ENCODE results near the gene CTSA. TPM values are rescaled to one million over a fixed set of nuclear protein-coding genes. Genes with fewer than 3 reads are reported as not detected.

CTSA gene
- total and polyA plus RNA-seq, 2 of the 4 experiments (the other 2 are of a cell fraction): 19.0 to 312 TPM

DNA sequence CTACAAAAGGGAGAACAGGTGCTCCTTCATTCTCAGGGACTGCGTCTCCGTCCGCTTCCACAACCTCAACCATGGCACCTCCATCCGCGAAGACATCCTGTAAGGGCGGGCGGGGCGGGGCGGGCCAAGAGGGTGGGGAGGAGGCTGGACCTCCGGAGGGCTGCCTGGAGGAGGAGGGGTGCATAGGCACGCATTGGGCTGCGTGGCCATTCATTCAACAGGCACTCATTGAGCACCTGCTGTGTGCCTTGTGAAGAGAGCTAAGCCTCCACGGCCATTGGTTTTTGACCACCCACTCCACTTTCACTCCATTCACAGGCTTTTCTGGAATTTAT, 33.3 kb upstream of the CTSA start:
- CTCF ChIA-PET: no interaction called here
- dilution Hi-C loops (cut with HindIII; ENCODE audit: low sequenced_read_pairs, unreplicated experiment): no loop called here
- Histone ChIP-seq H2BK120ac (ENCODE audit: low read depth, low read length) (peak overlapping the region; percentile 30; the same call in 1 of the 2 replicates), H4K8ac (ENCODE audit: low read depth in 2 of 2, low read length in 2 of 2) (peak overlapping the region; percentile 82 to 95), H4K91ac (ENCODE audit: insufficient read depth, low read depth, low read length) (peak overlapping the region; percentile 78), H4K5ac (ENCODE audit: low read depth, low read length) (peak overlapping the region; percentile 91), H2AK9ac (replicated peaks; ENCODE audit: low read depth, low read length, poor library complexity) (peak overlapping the region; percentile 92), H2BK5ac (ENCODE audit: low read depth, low read length, poor library complexity, severe bottlenecking) (peak overlapping the region; percentile 72), H3K9me1 (ENCODE audit: insufficient read depth, low read length) (peaks cover 8% of the 10 kb centered on the region), H3K9me3 (ENCODE audit: control insufficient read depth, insufficient read depth, low read length) (no peaks in the 10 kb centered on the region), H3K27ac (ENCODE audit: insufficient read depth, low read length) (peak overlapping the region; percentile 64), H3K9ac (ENCODE audit: low read depth, low read length) (peak overlapping the region; percentile 65), H3K18ac (ENCODE audit: low read depth, low read length) (peak overlapping the region; percentile 6; the same call in 1 of the 2 replicates), H3K4ac (ENCODE audit: low read depth, low read length) (peak overlapping the region; percentile 81), H2AK5ac (ENCODE audit: low read depth, low read length) (peak overlapping the region; percentile 74), H2AFZ (replicated peaks; ENCODE audit: low read length, poor library complexity) (peak overlapping the region; percentile 97), H3K4me3 (ENCODE audit: insufficient read depth, low read depth, low read length) (peak overlapping the region; percentile 53), H2BK20ac (ENCODE audit: low read depth, low read length) (no peak overlapping the region), H3K56ac (ENCODE audit: extremely low read depth, insufficient read depth, low read length) (no peak overlapping the region), H2BK15ac (ENCODE audit: low read depth, low read length) (no peak overlapping the region), H3K23ac (ENCODE audit: low read depth, low read length) (no peak overlapping the region), H3K27me3 (ENCODE audit: control insufficient read depth, insufficient read depth, low read length) (no peaks in the 10 kb centered on the region), H3K36me3 (ENCODE audit: control insufficient read depth, insufficient read depth, low read length) (peaks cover 6% of the 10 kb centered on the region; the same call in 1 of the 2 replicates), H3K14ac (replicated peaks; ENCODE audit: low read depth, low read length) (peak overlapping the region; percentile 73), H4K20me1 (ENCODE audit: insufficient read depth, low read length) (no peaks in the 10 kb centered on the region), H3K79me1 (ENCODE audit: low read depth in 1 of 2, low read length in 2 of 2) (peaks cover 23 to 63% of the 10 kb centered on the region in 2 experiments), H3K4me1 (ENCODE audit: control insufficient read depth, insufficient read depth, low read length) (peaks cover 8% of the 10 kb centered on the region; the same call in 1 of the 2 replicates), H3K4me2 (ENCODE audit: low read depth, low read length) (peak overlapping the region; percentile 84)
- BruUV-seq (replicated peaks): no TSS peak
- in situ Hi-C loops (cut with MboI; ENCODE audit: low sequenced_read_pairs): no loop called here
- no peak for TF ChIP-seq MAZ (IDR thresholded peaks at IDR 0.05; ENCODE audit: borderline replicate concordance, low read depth, low read length)
- no peak for TF ChIP-seq MXI1 (IDR thresholded peaks at IDR 0.05; ENCODE audit: borderline replicate concordance, low read depth, low read length)
- TF ChIP-seq POLR2A (IDR thresholded peaks at IDR 0.05; ENCODE audit: low read depth, low read length): no peak
- no peak for TF ChIP-seq SMC3 (IDR thresholded peaks at IDR 0.05; ENCODE audit: low read depth, low read length)
- TF ChIP-seq RCOR1 (IDR thresholded peaks at IDR 0.05; ENCODE audit: insufficient replicate concordance, low read length): no peak
- no peak for TF ChIP-seq FOS (IDR thresholded peaks at IDR 0.05; ENCODE audit: low read depth, low read length)
- no peak for TF ChIP-seq NFE2L2 (IDR thresholded peaks at IDR 0.05; ENCODE audit: low read depth, low read length)
- no peak for TF ChIP-seq BHLHE40 (IDR thresholded peaks at IDR 0.05; ENCODE audit: low read depth, low read length)
- no peak for TF ChIP-seq USF2 (IDR thresholded peaks at IDR 0.05; ENCODE audit: low read depth, low read length)
- TF ChIP-seq RFX5 (IDR thresholded peaks at IDR 0.05; ENCODE audit: low read depth, low read length): no peak
- no peak for TF ChIP-seq MAFK (IDR thresholded peaks at IDR 0.05; ENCODE audit: low read depth, low read length)
- TF ChIP-seq, protein P1, sequence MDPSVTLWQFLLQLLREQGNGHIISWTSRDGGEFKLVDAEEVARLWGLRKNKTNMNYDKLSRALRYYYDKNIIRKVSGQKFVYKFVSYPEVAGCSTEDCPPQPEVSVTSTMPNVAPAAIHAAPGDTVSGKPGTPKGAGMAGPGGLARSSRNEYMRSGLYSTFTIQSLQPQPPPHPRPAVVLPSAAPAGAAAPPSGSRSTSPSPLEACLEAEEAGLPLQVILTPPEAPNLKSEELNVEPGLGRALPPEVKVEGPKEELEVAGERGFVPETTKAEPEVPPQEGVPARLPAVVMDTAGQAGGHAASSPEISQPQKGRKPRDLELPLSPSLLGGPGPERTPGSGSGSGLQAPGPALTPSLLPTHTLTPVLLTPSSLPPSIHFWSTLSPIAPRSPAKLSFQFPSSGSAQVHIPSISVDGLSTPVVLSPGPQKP (IDR thresholded peaks at IDR 0.05; ENCODE audit: borderline replicate concordance, low read depth, low read length): no peak
- no peak for TF ChIP-seq CHD1 (IDR thresholded peaks at IDR 0.05; ENCODE audit: low read depth, low read length)
- intact Hi-C loops (cut with micrococcal nuclease): loop anchor here (2.0 kb wide), 2 partner anchors 73 to 77 kb away; partner anchors contain the start of gene PCIF1
- POLR2A ChIA-PET (ENCODE audit: unreplicated experiment): no interaction called here
- DNase-seq (no peak), ATAC-seq (ENCODE audit: low read depth) (peak; percentile 12)
- WGBS, 2 experiments (ENCODE audit: extremely low coverage in 2 of 2, insufficient read length in 1 of 2): 18% methylated on average over 2 of the region's 13 CpGs; no CpG with 5 or more reads in 1 of the 2 experiments
